Thyroid gland (tissue), 4 donors: ENCODE results near the gene PTBP2. TPM values are rescaled to one million over a fixed set of nuclear protein-coding genes. Genes with fewer than 3 reads are reported as not detected.

Source experiments
- DNase-seq, 2 donors: peaks; one replicate each; pipeline ENCODE4 v3.0.0-alpha.2; 2019
- H3K27ac ChIP-seq, 3 donors: fragments of 200-600 bp; sonication (generic); 1 replicate in 2 of 3; 2 replicates in 1 of 3; pipeline ENCODE4 v1.5.1; 2016 to 2019; ENCODE audit warnings: mild to moderate bottlenecking in 1 of 3, moderate library complexity in 1 of 3
- H3K27me3 ChIP-seq: fragments of 200-600 bp; sonication (generic); one replicate; pipeline ENCODE4 v1.5.1; 2019
- H3K36me3 ChIP-seq, 2 donors: fragments of 200-600 bp; sonication (generic); one replicate each; pipeline ENCODE4 v1.5.1; 2016 to 2019
- H3K4me1 ChIP-seq, 2 donors: fragments of 200-600 bp; sonication (generic); one replicate each; pipeline ENCODE4 v1.5.1; 2017 to 2019
- H3K4me3 ChIP-seq, 3 donors: fragments of 200-600 bp; sonication (generic); replicated peaks in 1 of 3; 1 replicate in 2 of 3; 2 replicates in 1 of 3; pipeline ENCODE4 v1.5.1; 2016; ENCODE audit warnings: mild to moderate bottlenecking in 1 of 3
- H3K9me3 ChIP-seq: fragments of 200-600 bp; sonication (generic); one replicate; pipeline ENCODE4 v1.5.1; 2017
- CTCF ChIP-seq, 6 experiments: fragments of 200-600 bp in 3 of 6; fragments of 450-650 bp in 3 of 6; sonication (generic) in 3 of 6; IDR thresholded peaks; one replicate each; pipeline ENCODE4 v1.5.1; 2016 to 2019; ENCODE audit warnings: antibody characterized with exemption in 6 of 6, mild to moderate bottlenecking in 2 of 6, inconsistent platforms in 1 of 6, moderate library complexity in 1 of 6
- POLR2A ChIP-seq, 2 donors: fragments of 450-650 bp; IDR thresholded peaks; one replicate each; pipeline ENCODE4 v1.6.1; 2017; ENCODE audit warnings: antibody characterized with exemption in 2 of 2, mild to moderate bottlenecking in 2 of 2, moderate library complexity in 1 of 2
- WGBS, 2 donors: methylation state at CpG; one replicate each; pipeline ENCODE4 v1.1.5; 2017; 5-methylcytosine and 5-hydroxymethylcytosine counted together
- intact Hi-C: fragments of 100-400 bp; cut with DNase I; formaldehyde crosslinking; loops from one replicate; pipeline ENCODE4 v1.15.1; 2023
- total RNA-seq, 4 donors: library from RNA; depleted of rRNA; stranded (reverse); fragments of >200 nt; gene quantifications; one replicate each; pipeline ENCODE4 v1.2.3, GENCODE V29; 2016

The PTBP2 gene
- total RNA-seq, 4 donors from 2014 or later, result 69.9 to 99.3 (median 91.8) TPM

GRCh38 chr1:96840396-96840795, 118.8 kb downstream of the PTBP2 start:
- no peaks in the 10 kb centered on the region for H3K27me3 ChIP-seq
- no peaks in the 10 kb centered on the region for H3K9me3 ChIP-seq
- H3K36me3 ChIP-seq, result no peaks in the 10 kb centered on the region
- no peak overlapping the region for H3K4me3 ChIP-seq
- no peaks in the 10 kb centered on the region for H3K4me1 ChIP-seq
- no peak for DNase-seq
- no peak overlapping the region for H3K27ac ChIP-seq
- intact Hi-C loops, result no loop called here
- TF ChIP-seq POLR2A (IDR thresholded peaks at IDR 0.05), result no peak
- no peak for TF ChIP-seq CTCF (IDR thresholded peaks at IDR 0.05)
- WGBS, 2 donors, result 87 to 90% methylated on average over 3 of the region's 3 CpGs

GRCh38 chr1:96842215-96842614, 120.6 kb downstream of the PTBP2 start:
- TF ChIP-seq POLR2A (IDR thresholded peaks at IDR 0.05) (no peak), CTCF (IDR thresholded peaks at IDR 0.05) (peak in 1 of 6 experiments; percentile 5)
- no peak for DNase-seq
- Histone ChIP-seq H3K36me3 (no peaks in the 10 kb centered on the region), H3K4me1 (no peaks in the 10 kb centered on the region), H3K27me3 (no peaks in the 10 kb centered on the region), H3K9me3 (no peaks in the 10 kb centered on the region), H3K4me3 (no peak overlapping the region), H3K27ac (no peak overlapping the region)
- intact Hi-C loops, result no loop called here

GRCh38 chr1:96843196-96843595, 121.6 kb downstream of the PTBP2 start:
- DNase-seq, result no peak
- Histone ChIP-seq H3K36me3 (no peaks in the 10 kb centered on the region), H3K4me1 (no peaks in the 10 kb centered on the region), H3K9me3 (no peaks in the 10 kb centered on the region), H3K4me3 (no peak overlapping the region), H3K27ac (no peak overlapping the region), H3K27me3 (no peaks in the 10 kb centered on the region)
- WGBS, 2 donors, result 72 to 76% methylated on average over 3 of the region's 3 CpGs
- TF ChIP-seq CTCF (IDR thresholded peaks at IDR 0.05) (no peak), POLR2A (IDR thresholded peaks at IDR 0.05) (no peak)
- intact Hi-C loops, result no loop called here

GRCh38 chr1:96843601-96844000, 122.0 kb downstream of the PTBP2 start:
- no peak for TF ChIP-seq CTCF (IDR thresholded peaks at IDR 0.05)
- TF ChIP-seq POLR2A (IDR thresholded peaks at IDR 0.05), result no peak
- no peaks in the 10 kb centered on the region for H3K27me3 ChIP-seq
- no peak overlapping the region for H3K4me3 ChIP-seq
- DNase-seq, result no peak
- H3K4me1 ChIP-seq, result no peaks in the 10 kb centered on the region
- intact Hi-C loops, result no loop called here
- H3K27ac ChIP-seq, result no peak overlapping the region
- H3K9me3 ChIP-seq, result no peaks in the 10 kb centered on the region
- H3K36me3 ChIP-seq, result no peaks in the 10 kb centered on the region
- 92 to 93% methylated on average over 1 of the region's 1 CpG for WGBS, 2 donors

DNA sequence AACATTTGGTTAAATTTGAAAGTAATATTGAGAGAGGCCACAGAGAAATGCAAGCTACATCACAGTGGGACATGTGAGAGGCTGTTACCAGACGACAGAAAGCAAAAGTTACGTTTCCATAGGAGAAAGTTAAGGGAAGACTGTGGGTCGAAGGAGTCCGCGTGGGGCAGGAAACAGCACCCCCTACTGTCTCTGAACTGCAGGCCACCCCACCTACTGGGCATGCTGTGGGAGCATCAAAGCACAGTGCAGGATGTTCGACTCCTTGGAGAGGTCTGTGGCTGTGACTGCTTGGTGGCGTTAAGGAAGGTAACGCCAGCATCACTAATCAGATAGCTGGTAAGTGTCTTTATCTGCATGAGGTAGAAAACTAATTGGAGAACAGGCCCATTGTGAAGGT, 123.9 kb downstream of the PTBP2 start:
- H3K9me3 ChIP-seq, result no peaks in the 10 kb centered on the region
- intact Hi-C loops, result no loop called here
- TF ChIP-seq POLR2A (IDR thresholded peaks at IDR 0.05), result no peak
- peak in 5 of 6 experiments; percentile 25 to 54 (median 50) for TF ChIP-seq CTCF (IDR thresholded peaks at IDR 0.05)
- no peaks in the 10 kb centered on the region for H3K36me3 ChIP-seq
- no peak overlapping the region for H3K27ac ChIP-seq
- H3K4me3 ChIP-seq, result no peak overlapping the region
- H3K27me3 ChIP-seq, result no peaks in the 10 kb centered on the region
- H3K4me1 ChIP-seq, result no peaks in the 10 kb centered on the region
- peak; percentile 19 to 40 for DNase-seq
- 45 to 48% methylated on average over 8 of the region's 8 CpGs for WGBS, 2 donors
